HG02885 (cell line): ENCODE data around the gene PLA2G2E.

Experiments used
- ATAC-seq: cut with Tn5 transposase; IDR thresholded peaks from one replicate; pipeline ENCODE4 v1.9.1; 2021; ENCODE audit warnings: mild to moderate bottlenecking; ENCODE audit not compliant: unreplicated experiment, poor library complexity

Gene PLA2G2E, protein sequence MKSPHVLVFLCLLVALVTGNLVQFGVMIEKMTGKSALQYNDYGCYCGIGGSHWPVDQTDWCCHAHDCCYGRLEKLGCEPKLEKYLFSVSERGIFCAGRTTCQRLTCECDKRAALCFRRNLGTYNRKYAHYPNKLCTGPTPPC

DNA sequence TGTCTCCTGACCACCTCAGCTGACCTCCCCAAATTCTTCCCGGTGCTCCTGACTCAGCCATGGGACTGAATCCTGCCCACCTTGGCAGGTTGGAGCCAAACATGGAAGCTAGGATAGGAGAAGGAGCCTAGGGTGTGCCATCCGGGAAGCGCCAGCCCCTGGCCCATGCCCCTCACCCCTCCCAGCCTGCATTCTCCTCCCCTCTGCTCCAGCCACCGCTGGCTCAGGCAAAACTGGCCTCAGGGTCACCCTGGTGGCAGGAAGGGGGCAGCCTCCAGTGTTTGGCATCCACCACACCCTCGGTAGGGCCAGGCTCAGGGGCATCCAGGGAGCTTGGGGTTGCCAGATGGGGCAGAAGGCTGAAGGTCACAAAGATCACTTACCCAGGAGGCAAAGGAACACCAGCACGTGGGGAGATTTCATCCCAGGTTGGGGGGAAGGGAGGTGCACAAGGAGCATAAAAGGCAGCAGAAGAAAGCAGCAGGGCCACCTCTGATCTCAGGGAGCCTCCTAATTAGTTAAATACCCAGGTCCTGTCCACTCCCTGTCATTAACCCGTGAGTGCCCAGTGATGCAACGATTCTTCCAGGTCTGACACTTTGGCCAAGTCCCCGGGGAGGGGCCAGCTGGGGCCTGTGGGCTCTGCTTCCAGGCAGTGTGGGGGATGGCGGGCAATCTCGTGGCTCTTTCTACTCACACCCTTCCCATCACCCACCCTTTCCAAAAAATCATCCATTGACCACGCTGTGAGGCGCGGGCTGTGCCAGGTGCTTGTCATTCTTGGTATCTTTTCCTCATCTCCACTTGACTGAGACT is at the start of gene PLA2G2E:
TSS of gene PLA2G2E (minus strand) at position 481 of the 816 bp plus-strand sequence. CDS start at position 423, 58 bp downstream.
- ATAC-seq, result no peak

DNA sequence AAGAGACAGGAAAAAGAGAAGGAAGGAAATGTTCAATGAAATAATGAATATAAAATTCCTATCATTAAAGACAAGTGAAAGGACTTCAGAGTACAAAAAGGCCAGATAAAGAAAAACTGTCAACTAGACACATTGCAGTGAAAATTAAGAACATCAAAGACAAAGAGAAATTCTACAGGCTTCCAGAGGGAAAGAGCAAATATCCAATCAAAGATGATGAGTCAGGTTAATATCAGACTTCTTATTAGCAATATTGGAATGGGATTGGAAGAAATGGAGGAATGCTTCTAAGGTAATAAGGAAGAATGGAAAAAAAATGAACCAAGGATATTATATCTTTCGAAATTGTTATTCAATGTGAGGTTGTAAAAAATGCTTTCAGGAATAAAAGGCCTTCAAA is 48.2 kb upstream of the PLA2G2E start:
- no peak for ATAC-seq

DNA sequence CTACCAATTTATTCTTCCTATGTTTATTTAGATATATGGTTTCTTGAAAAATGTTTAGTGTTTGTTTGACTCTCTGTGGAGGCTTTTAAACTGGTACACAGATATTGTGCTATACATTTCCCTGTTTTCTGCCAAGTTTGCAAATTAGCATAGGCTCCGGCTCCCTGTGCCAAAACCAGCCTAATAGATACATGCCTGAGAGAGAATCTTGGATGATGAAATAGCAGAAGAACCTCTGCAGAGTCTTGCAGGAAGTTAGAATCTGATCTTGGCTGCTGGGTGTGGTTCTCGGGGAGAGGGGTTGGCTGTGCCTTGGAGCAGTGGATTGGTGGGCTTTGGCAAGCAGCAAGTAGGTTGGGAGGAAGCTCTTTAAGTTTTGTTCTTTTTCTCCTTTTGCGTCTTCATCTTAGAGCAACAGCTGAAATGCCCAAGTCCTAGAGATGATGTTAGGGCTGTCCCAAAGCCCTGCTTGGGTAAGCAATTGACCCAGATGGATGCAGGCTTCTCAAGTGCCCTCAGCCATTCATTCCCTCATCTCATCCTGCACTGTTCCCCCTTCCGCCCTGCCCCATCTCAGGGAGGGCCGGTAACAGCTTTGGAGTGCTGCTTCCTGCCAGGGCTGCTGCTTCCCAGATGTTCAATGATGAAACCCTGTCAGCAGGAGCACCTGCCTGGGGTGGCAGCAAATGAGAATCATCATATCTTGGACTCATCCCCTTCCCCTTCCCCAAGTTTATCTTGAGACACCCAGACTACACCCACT is 46.7 kb upstream of the PLA2G2E start:
- no peak for ATAC-seq

DNA sequence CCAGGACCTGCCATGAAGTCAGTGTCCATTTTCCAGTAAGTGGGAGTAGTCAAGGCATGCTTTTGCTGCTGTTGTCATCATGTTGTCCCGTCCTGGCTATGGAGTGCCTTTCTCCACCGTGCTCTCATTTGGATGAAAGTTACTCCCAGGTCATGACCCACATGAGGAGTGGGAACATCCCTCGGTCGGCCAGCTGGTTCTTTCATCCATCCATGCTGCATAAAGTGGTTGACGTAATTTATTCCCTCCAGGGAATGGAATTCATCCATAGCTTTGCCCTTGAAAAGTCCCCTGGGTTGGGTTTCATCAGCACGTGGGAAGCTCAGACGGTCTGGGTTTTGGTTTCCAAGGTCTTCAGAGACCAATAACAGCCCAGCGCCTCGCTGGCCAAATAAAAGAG is 44.4 kb upstream of the PLA2G2E start:
- ATAC-seq, result no peak

DNA sequence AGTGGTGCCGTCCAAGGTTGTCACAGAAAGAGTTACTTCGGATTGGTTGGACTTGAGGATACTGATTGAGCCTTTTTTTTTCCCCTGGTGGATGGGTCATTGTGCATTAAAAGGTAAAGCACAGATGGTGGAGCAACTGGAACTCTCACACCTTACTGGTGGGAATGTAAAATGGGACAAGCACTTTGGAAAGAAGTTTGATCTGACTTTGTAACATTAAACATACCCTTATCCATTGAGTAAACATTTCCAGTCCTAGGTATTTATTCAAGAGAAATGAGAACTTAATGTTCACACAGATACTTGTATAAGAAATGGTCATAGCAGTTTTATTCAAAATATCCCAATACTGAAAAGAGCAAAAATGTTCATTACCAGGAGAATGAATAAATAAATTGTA is 41.1 kb upstream of the PLA2G2E start:
- no peak for ATAC-seq

DNA sequence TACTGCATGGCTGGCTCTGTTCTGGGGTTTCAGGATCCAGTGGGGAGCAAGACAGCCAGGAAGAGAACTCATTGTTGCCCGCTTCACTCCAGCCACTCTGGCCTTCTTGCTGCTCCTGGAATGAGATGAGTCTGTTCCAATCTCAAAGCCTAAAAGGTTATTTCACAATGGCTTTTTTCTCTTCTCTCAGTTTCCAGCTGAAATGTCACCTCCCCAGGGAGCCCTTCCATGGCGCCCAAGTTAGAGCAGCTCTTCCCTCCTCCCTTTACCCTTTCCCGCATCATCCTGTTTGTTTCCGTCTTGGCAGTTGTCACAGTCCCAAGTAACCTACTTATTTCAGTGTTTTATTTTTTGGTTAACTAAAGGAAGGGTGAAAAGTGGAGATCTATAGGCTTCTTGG is 40.2 kb upstream of the PLA2G2E start:
- no peak for ATAC-seq

DNA sequence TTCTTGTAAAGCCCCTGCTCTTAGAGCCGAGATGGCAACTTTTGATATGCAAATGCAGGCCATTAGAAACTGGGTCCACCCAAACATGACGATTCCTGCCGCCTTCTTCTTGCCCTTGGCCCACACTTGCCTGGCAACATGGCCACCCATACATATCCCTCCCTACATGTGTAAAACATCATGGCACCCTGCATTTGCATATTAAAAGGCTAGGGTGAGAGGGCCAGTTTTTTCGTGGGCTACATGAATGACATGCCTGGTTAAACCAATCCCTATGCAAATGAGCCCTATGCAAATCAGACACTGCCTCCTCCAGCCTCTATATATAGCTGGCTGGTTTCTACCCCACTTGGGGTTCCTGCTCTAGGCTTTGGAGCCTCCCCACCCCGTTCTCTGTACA is 37.2 kb upstream of the PLA2G2E start:
- no peak for ATAC-seq

DNA sequence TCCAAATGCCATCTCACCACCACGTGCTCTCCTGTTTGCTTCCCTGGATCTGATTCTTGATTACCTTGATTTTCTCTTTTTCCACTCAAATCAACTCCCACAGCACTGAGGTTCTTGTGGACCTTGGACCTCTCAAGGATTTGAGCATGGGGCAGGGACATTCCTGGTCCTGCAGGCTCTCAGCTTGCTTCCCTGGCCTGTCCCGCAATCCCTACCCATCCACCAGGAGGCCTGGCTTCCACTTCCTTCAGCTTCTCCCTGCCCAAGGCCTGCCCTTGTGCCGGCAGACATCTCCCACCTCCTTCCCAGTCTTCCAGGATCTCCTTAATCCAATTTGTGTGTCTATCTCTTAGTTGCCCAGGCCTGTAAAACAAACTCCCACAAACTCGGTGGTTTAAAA is 34.4 kb upstream of the PLA2G2E start:
- ATAC-seq, result no peak

DNA sequence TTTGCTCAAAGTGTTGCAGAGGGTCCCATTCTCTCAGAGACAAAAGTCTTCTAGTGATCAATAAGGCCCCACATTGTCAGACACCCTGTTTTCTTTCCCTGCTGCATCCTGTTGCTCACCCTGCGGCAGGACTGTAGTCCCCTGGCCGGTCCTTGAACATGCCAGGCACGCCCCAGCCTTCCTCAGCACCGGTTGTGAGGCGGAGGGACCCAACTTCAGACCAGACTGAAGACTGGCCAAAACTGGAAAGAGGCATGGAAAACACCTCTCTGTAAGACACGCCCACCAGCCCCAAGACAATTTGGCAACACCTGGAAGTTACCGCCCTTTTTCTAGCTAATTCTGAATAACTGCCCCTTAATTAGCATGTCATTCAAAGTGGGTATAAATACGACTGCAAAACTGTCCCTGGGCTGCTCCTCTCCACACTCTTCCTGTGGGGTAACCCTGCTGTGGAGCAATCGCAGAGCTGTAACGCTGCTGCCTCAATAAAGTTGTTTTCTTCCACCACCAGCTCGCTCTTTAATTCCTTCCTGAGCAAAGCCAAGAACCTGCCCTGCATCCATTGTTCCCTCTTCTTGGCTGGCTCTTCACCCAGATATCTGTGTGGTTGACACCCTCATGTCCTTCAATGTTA is 32.2 kb upstream of the PLA2G2E start:
- ATAC-seq, result no peak

DNA sequence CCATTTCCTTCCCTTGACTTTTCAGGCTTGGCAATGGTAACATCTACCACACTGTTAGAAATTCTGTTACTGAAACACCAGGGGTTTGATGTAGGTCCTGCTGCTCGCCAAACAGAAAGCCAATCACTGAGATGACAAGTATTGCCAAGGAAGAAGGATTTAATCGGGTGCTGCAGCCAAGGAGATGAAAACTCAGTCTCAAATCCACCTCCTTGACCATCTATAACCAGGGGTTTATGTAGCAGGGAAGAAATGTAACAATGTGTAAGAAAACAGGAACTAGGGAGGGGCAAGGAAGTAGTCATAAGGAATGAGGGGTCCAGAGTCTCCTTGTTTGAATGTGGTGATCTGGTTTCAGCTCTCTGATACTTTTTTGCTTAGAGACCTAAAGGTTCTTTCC is 30.6 kb upstream of the PLA2G2E start:
- no peak for ATAC-seq

DNA sequence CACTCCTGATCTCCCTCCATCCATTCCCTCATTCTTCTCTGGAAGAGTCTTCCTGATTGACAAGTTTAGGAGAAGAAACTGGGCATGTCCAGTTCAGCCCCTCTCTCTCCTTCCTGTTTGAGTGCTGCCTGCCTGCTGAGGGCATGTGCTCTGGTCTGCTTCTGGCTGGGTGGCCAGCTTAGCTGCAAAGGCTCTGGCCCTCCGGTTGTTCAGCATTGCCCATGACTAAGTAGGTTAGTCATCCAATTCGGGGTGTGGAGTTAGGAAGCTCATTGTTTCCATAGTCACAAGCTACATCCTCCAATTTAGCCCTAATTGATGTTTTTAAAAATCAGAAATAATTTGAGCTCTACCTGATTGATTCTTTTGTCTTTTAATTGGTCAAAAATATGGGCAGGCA is 25.6 kb upstream of the PLA2G2E start:
- ATAC-seq, result no peak

DNA sequence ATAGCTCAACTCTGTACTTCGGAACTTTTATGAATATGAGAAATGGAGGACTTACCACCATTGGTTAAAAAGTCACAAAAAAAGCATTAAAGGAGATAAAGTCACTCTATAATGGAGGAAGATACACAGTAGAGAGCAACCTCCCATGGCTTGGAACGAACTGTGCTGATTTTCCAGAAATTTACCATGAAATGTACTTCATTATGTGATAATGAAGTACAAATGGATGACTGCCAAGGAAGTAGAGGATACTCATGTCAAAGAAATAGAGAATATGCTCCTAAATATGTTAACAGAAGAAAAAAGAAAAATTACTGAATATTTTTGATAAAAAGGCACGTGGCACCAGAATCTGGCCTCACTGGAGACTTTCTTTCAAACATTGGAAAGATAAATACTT is 23.6 kb upstream of the PLA2G2E start:
- ATAC-seq, result no peak

DNA sequence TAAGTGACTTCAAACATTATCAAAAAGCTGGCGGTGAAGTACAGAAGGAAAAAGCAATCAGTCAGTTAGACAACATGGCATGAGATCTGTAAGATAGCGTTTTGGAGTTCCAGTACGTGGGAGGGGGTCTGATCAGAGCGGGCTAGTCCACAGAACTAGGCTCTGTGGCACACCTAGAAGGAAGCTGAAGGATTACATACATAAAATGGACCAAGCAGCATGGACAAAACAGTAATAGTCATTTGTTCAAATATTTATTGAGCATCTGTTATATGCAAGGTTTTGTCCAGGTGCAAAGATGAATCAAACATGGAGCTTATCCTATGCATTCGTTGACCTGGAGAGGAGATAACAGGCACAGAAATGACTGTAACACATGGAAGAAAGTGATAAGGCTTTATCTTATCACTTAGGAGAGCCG is 22.9 kb upstream of the PLA2G2E start:
- no peak for ATAC-seq

DNA sequence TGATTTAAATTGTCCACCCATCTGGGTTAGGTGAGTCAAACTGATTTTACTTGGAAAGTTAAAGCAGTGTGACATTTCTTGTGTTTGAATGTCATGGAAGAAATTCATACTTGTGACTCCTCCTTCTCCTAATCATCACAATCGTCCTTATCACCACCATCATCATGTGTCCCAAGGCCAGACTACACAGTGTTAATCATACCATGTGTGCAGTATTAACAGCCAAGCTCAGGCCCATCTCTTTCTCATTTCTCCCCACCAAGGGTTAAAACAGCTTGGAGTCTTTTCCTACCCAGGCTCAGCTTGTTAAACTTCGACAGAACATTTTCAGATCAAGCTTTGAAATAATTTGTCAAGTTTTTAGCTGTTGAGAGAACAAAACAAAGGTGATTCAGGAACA is 22.5 kb upstream of the PLA2G2E start:
- ATAC-seq, result no peak

DNA sequence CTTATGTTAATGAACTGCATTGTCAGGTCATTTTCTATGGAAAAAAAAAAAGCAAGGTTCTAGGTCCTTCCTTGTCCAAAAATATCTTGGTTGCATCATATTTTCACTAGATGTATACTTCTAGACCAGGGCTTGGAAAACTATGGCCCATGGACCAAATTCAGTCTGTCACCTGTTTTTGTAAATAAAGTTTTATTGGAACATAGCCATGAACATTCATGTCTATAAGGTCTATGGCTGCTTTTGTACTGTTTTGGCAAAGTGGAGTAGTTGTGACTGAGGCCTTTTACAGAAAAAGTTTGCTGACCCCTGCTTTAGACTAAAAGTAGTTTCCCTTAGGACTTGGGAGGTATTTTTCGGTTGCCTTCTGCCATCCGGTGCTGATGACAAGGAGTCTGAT is 19.2 kb upstream of the PLA2G2E start:
- ATAC-seq, result no peak

DNA sequence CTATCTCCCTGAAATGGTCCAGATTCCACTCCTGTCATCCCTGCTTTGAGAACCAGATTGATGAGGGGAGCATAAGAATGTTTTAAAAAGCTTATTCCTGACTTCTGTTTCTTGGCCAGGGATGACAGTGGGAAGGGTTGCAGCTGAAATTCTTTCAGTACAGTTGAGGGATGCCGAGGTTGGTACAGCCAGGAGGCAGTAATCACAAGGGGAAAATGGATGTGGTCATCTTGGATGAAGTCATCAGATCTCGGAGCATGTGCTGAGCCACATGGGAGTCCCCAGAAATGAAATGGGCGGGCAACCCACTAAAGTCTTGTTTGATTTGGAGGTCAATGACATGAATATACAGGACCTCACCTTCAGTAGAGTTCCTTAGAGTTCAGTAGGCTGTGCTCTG is 18.7 kb upstream of the PLA2G2E start:
- no peak for ATAC-seq

DNA sequence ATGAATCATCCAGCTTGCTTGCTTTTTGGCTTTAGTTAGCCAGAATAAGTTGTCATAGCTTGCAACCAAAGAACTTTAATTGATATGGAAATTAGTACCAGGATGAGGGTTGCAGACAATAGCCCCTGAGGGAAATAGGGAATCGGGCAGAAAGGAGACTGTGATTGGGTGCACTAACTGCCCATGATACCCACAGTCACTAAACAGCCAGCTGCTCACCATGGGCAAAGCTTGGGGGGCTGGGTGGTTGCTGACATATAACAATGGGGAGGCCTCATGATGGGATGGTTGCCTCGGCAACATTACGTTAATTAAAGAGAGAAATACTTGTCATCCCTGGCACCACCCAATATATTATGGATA is 17.8 kb upstream of the PLA2G2E start:
- ATAC-seq, result no peak

DNA sequence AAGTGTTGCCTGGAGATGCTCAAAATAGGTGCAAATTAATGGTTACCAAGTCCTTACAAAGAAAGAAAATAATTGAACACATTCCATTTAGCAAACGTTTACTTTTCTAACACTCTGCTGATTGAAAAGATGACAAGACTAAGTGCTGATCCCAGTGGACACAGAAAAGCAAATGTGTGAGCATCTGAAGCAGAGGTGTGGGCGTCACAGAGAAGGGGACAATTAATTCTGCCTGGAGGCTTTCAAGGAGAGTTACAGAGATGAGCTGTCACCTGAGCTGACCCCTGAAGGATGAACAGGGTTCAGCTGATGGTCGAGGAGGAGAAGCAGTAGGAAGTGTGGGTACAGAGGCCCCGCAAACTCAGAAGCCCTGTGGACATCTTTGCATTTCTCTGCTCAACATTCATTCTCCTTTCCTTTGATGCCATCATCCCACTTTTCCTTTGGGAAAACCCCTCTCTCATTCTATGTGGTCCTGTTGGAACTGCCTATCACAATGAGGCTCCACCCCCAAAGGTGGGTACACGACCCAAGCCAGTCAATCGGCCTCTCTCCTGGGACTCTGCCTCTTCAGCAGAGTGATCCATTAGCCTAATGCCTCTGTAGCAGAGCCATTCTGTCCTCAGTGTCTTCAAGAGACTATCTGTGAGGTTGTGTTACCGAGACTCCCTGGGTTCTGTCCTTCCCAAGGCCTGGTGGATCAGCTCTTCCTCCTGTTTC is 17.2 kb upstream of the PLA2G2E start:
- no peak for ATAC-seq

DNA sequence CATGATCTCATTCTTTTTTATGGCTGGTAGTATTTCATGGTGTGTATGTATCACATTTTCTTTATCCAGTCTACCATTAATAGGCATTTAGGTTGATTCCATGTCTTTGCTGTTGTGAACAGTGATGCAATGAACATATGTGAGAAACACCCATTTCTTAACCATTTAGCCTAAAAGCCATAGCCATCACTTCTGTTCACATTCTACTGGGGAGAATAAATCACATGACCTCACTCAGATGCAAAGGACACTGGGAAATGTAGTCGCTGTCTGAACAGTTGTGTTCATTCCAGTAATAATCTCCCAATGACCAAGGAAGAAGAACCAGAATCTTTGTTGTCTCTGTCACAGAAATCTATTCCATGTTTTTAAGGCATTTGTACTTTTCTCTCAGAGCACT is 15.1 kb upstream of the PLA2G2E start:
- ATAC-seq, result no peak

DNA sequence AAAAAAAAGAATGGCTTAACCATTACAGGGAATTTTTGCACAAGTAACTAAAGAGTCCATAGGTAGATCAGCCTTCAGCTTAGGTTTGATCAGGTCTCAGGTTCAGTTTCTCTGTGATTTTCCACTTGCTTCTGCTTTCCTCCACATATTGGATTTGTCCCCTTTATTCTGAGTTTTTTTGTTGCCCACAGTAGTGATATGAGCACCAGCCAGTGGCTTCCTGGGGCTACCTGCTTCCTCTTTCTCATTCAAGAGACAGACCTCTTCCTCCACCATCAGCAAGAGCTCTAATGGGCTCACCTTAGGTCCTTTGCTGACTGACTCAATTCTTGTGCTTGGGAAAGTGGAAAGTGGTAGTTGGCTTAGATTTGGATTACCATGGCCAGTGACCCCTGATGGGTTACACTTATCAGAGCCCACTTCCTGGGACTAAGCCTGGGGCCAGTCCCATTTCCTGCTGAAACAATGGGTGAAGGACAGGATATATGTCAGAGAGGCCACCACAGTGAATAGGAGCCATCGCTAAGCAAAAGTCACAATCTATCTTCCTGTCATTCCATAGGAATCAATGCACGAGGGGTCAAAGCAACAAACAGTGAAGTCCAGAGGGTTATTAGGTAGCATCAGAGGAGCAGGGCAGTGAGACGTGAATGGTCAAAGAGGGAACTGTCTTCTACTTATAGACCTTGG is 12.8 kb upstream of the PLA2G2E start:
- no peak for ATAC-seq
